Measurements from ENCODE around the gene ZSCAN9.

Gene ZSCAN9

GRCh38 chr6:28269492-28269891, 44.4 kb downstream of the ZSCAN9 start:
- DNase-seq: no peak

GRCh38 chr6:28274888-28275287, 49.8 kb downstream of the ZSCAN9 start:
- DNase-seq: no peak

GRCh38 chr6:28277746-28278145, 52.7 kb downstream of the ZSCAN9 start:
- DNase-seq: no peak

- DNase-seq: no peak
These were observed 55.7 kb downstream of the ZSCAN9 start for GRCh38 chr6:28280595-28281287.

- DNase-seq: peak; percentile 91
These were observed 56.4 kb downstream of the ZSCAN9 start, which contains the start of gene PGBD1 for GRCh38 chr6:28281288-28282064. Gene PGBD1, plus strand, starts transcription at chr6:28281572. Its CDS starts 2,242 bp downstream, at chr6:28283814.

- no peak for DNase-seq
These were observed 57.9 kb downstream of the ZSCAN9 start for GRCh38 chr6:28282926-28283325.

Data from islet precursor cell (in vitro differentiated cells).